ENCODE measurements around the gene ORAI1. TPM values are rescaled to one million over a fixed set of nuclear protein-coding genes. Genes with fewer than 3 reads are reported as not detected.

ORAI1 gene
- total RNA-seq (15.0 and 16.2 TPM in 2 replicates), polyA plus RNA-seq (30.9 and 39.1 TPM in 2 replicates)

DNA sequence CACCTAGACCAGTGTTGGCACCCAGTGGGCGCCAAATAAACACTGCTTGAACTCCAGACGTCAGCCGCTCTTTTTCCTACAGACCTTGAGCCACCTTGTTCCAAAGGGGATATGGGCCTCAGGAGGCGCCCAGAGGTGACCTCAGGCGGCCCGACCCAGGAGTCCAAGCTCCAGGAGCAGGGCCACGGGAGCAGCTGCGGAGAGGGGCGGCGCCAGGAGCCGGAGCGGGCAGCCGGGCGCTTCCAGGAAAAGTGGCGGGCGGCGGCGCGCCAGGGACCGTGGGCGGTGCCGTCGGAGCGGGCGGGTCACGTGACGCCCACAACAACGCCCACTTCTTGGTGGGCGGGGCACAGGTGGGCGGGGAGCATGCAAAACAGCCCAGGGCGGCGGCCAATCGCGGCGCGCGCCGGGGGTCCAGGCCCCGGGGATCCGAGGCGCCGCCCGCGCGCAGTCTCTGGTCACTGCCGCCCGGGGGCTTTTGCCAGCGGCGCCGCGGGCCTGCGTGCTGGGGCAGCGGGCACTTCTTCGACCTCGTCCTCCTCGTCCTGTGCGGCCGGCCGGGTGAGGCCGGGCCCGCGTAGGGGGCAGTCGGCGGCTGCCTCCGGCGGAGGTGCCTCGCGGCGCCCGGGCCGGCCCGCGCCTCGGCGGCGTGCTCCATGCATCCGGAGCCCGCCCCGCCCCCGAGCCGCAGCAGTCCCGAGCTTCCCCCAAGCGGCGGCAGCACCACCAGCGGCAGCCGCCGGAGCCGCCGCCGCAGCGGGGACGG, at the start of gene ORAI1:
TSS of gene ORAI1 (plus strand) at position 444 of the 766 bp plus-strand sequence.
- Histone ChIP-seq H3K4me3 (peak within 1 kb of the TSS; percentile 93), H3K9me3 (ENCODE audit: low read depth) (no peaks in the 10 kb centered on the region), H4K20me1 (ENCODE audit: insufficient read depth, poor library complexity, severe bottlenecking) (no peaks in the 10 kb centered on the region), H2AFZ (peak within 1 kb of the TSS; percentile 84), H3K79me2 (peaks cover 37% of the 10 kb centered on the region), H3K36me3 (replicated peaks; ENCODE audit: insufficient read depth, low read depth) (no peaks in the 10 kb centered on the region), H3K27me3 (no peaks in the 10 kb centered on the region), H3K4me2 (peak within 1 kb of the TSS; percentile 98), H3K9me2 (replicated peaks; ENCODE audit: insufficient read depth) (no peaks in the 10 kb centered on the region), H3K27ac (peak within 1 kb of the TSS; percentile 99), H3K4me1 (ENCODE audit: insufficient read depth) (peaks cover 26% of the 10 kb centered on the region)
- DNase-seq (ENCODE audit: low spot score), result peak; percentile 99
- WGBS (ENCODE audit: low lambda C conversion rate, missing lambda C conversion rate), result 5% methylated on average over 21 of the region's 92 CpGs
- TF ChIP-seq EZH2 (IDR thresholded peaks at IDR 0.05; ENCODE audit: borderline replicate concordance) (no peak), CTCF (IDR thresholded peaks at IDR 0.05; ENCODE audit: poor library complexity) (peak; percentile 4)

DNA sequence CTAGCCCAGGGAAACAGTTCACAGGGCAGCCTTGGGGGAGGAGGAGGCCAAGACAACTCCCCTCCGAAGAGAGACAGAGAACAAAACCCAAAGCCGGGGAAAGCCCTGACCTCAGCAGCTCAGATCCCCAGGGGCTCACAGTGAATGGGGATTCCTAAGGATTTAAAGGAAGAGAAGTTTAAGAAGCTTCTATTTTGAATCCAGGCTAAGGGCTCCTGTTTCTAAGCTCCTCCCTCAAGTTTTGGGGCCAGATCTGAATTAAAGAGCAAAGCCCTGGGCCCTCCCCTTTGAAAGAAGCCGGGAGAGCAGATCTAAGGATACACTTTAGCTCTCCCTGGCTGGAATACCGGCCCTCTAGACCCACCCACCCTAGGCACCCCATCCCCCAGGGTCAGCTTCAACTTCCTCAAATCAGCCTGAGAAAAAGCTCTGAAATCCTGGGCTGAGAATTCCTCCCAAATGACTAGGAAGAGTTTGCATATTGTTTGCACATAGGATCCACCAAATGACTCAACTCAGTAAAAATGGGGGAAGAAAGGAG, 49.4 kb upstream of the ORAI1 start:
- peaks cover 25% of the 10 kb centered on the region for H3K4me1 ChIP-seq (ENCODE audit: insufficient read depth)
- no peak for TF ChIP-seq EZH2phosphoT487 (IDR thresholded peaks at IDR 0.05; ENCODE audit: low read depth, severe bottlenecking, unreplicated experiment)
- no peak for TF ChIP-seq CTCF (IDR thresholded peaks at IDR 0.05; ENCODE audit: poor library complexity)
- TF ChIP-seq EZH2 (IDR thresholded peaks at IDR 0.05; ENCODE audit: borderline replicate concordance), result no peak

DNA sequence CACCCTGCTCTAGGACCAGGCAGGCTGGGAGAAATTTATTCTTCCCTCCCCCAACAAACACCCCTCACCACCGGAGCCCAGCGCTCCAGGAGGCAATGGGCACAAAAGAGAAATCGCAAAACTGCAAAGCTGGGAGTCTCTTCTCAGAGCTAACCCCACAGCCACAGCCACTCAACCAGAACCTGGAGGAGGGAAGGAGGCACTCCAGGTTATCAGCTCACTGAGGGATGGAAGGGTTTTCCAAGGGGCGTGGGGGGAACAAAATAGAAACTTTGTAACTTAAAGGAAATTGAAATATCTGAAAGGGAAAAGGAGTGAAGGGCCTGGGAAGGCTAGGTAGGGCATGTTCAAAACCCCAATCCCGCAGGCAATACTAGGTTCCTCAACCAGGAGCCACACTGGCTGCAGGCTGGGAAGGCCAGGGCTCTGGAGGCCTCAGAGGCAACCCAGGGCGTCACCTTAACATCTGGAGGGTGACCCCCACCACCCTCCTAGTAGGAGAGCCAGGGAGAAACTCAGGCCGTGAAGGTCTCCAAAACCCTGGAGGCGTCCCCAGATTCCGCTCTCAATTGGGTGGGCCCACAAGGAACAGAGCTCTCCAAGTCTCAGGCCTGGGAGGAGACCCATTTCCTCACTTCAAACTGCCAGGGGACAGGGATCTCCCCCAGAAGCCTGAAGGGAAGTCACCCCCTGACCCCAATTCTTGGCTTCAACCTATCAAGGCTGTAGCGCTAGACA, 48.7 kb upstream of the ORAI1 start:
- H3K4me1 ChIP-seq (ENCODE audit: insufficient read depth), result peaks cover 31% of the 10 kb centered on the region
- WGBS (ENCODE audit: low lambda C conversion rate, missing lambda C conversion rate), result 70% methylated on average over 10 of the region's 10 CpGs

More for the DNA sequence above, 49.4 kb upstream of the ORAI1 start:
- WGBS (ENCODE audit: low lambda C conversion rate, missing lambda C conversion rate), result 21% methylated on average over 4 of the region's 4 CpGs
- Histone ChIP-seq H3K27me3 (no peaks in the 10 kb centered on the region), H2AFZ (no peak overlapping the region), H3K9me2 (replicated peaks; ENCODE audit: insufficient read depth) (no peaks in the 10 kb centered on the region), H3K36me3 (replicated peaks; ENCODE audit: insufficient read depth, low read depth) (no peaks in the 10 kb centered on the region), H4K20me1 (ENCODE audit: insufficient read depth, poor library complexity, severe bottlenecking) (no peaks in the 10 kb centered on the region), H3K4me3 (no peak overlapping the region), H3K79me2 (no peaks in the 10 kb centered on the region), H3K4me2 (peak overlapping the region; percentile 7), H3K9me3 (ENCODE audit: low read depth) (no peaks in the 10 kb centered on the region), H3K27ac (no peak overlapping the region)
- DNase-seq (ENCODE audit: low spot score), result no peak

More for the DNA sequence above, 48.7 kb upstream of the ORAI1 start:
- Histone ChIP-seq H3K79me2 (no peaks in the 10 kb centered on the region), H4K20me1 (ENCODE audit: insufficient read depth, poor library complexity, severe bottlenecking) (no peaks in the 10 kb centered on the region), H2AFZ (no peak overlapping the region), H3K4me2 (peak overlapping the region; percentile 98), H3K27me3 (no peaks in the 10 kb centered on the region), H3K27ac (no peak overlapping the region), H3K4me3 (no peak overlapping the region), H3K9me3 (ENCODE audit: low read depth) (no peaks in the 10 kb centered on the region), H3K36me3 (replicated peaks; ENCODE audit: insufficient read depth, low read depth) (no peaks in the 10 kb centered on the region), H3K9me2 (replicated peaks; ENCODE audit: insufficient read depth) (no peaks in the 10 kb centered on the region)
- TF ChIP-seq CTCF (IDR thresholded peaks at IDR 0.05; ENCODE audit: poor library complexity), result no peak
- no peak for TF ChIP-seq EZH2 (IDR thresholded peaks at IDR 0.05; ENCODE audit: borderline replicate concordance)
- TF ChIP-seq EZH2phosphoT487 (IDR thresholded peaks at IDR 0.05; ENCODE audit: low read depth, severe bottlenecking, unreplicated experiment), result no peak
- DNase-seq (ENCODE audit: low spot score), result no peak

Measured in hepatocyte (in vitro differentiated cells).